OCI-LY7 (cell line): Measurements from ENCODE around the gene PTP4A1.

ENCODE experiments used
- CTCF ChIP-seq: fragments of 200-600 bp; sonication (generic); conservative IDR thresholded peaks from 2 replicates; pipeline ENCODE4 v1.5.1; 2014; ENCODE audit warnings: mild to moderate bottlenecking, antibody characterized with exemption, low read length, moderate library complexity, mixed read lengths
- EZH2phosphoT487 ChIP-seq: fragments of 200-600 bp; sonication (generic); IDR thresholded peaks from 2 replicates; pipeline ENCODE4 v1.6.1; 2018; ENCODE audit warnings: low read depth, borderline replicate concordance, mild to moderate bottlenecking, mixed run types, antibody characterized with exemption, low read length, moderate library complexity, mixed read lengths

GRCh38 chr6:63546236-63546635 lies 26.0 kb upstream of the PTP4A1 start:
- no peak for TF ChIP-seq CTCF
- TF ChIP-seq EZH2phosphoT487 = no peak
